AG08395 (cell line): Measurements from ENCODE around the gene MARF1.
"Not testable (repeated sequence)": the region's sequence is repeated elsewhere in the genome, so short reads cannot be mapped to it uniquely, and the experiment has no call there.

Source experiments
- DNase-seq: peaks from one replicate; pipeline ENCODE4 v3.0.0; 2012; ENCODE audit warnings: mixed read lengths, low spot score

The MARF1 gene

DNA sequence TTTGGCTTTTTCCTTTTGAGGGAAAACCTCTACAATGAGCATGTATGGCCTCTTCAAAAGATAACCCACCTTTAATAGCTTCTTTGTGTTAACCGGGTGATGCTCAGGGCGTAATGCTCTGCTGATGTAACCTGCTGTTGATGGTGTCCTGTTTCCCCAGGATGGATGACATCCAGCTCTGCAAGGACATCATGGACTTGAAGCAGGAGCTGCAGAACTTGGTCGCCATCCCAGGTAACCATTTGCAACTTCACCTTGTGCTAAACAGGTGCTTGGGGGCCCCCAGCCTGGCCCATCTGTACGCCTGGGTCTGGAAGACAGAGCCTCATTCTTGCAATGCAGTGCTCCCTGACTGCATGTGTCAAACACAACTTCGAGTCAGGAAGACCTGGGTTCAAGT, 75.1 kb downstream of the MARF1 start:
- DNase-seq, result no peak

DNA sequence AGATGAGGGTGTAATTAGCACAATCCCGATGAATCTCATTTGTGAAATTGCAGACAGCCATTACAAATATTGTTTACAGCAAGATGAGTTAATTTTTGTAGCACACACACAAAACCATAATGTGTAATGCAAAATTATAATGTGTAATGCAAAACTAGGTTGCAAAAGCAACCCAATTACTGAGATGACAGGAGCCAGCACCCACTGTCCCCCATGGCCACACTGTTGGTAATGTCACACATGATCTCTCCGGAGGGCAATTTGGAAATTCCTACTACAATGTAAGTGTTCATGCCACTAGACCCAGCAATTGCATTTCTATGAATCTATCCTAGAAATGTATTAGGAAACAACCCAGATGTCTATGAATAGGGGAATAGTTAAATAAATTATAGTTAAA, 76.9 kb downstream of the MARF1 start:
- DNase-seq, result no peak

DNA sequence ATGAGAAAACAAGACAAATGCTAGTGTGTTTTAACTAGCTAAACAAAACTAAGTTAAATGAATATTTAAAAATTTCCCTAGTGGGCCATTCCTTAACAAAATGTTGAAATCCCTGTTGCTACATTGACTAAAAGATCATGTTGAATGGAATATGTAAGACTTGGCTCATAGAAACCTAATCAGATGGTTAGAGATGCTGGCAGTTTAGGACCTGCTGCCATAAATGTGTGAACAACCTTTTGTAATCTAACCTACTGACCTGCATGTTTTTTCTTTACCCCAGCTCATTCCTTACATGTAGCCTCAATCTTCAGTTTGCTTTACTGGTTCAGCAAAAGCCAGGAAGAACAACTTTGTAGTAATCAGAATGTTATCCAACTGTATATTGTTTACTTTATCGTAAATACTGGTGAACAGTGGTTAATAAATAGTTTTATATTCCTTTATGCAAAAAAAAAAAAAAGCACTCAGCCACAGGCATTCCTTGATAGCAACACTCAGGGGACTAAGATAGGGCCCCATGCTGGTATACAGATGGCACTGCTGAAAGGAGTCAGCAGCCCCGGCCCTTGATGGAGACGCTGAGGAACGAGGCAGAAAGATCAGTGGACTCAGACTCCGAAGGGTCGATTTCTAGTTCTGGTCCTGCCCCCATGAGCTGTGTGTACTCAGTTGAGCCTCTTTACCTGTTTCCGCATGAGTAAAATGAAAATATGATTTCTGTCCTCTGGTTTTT, 78.2 kb downstream of the MARF1 start:
- no peak for DNase-seq

DNA sequence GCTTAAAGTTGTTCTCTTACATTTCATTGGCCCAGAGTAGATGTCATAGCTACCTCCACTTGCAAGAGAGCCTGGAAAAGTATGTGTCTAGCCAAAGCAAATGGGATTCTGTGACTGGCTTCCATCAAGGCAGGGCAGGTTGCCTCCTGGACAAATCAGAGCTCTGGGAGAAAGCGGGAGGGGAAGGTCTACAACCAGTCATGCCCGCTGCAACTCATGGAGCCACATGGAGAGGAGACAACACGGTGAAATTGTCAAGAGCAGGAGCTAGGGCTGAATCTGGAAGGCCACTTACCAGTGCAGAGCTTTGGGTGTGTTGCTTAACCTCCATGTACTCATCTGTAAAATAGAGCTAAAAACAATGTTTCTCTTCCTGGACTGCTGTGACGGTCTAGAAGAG, 83.8 kb downstream of the MARF1 start:
- no peak for DNase-seq

DNA sequence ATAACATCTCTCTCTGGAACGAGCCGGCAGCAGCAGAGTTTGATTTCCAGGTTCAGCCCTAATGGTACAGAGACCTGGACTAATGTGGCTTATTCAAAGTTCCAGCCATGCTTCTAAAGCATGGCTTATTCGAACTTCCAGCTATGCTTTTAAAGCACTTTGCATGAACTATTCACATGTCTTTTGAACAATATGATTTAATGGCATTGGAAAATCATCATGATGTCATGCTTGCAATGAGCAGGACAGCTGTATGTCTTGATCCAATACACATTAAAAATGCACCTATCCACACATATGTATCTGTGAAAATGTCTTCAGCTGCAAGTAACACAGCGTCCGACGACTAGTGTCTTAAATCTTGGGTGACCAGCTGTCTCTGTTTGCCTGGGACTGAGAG, 85.7 kb downstream of the MARF1 start:
- DNase-seq, result no peak

DNA sequence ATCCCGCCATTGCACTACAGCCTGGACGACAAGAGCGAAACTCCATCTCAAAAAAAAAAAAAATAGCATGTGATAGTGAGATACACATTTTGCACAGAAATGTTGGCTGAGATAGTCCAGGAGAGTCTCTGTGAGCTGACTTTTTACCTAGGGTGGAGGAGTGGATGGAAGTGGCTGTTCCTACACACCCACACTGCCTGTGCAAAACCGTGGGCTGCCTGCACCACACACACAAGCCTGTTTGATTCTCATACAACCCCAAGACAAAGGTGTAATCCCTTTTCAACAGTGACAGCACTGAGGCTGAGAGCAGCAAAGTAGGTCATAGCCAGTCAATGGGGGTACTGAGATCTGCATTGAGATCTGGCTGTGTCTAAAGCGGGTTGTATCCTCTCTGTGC, 86.8 kb downstream of the MARF1 start:
- DNase-seq, result no peak

DNA sequence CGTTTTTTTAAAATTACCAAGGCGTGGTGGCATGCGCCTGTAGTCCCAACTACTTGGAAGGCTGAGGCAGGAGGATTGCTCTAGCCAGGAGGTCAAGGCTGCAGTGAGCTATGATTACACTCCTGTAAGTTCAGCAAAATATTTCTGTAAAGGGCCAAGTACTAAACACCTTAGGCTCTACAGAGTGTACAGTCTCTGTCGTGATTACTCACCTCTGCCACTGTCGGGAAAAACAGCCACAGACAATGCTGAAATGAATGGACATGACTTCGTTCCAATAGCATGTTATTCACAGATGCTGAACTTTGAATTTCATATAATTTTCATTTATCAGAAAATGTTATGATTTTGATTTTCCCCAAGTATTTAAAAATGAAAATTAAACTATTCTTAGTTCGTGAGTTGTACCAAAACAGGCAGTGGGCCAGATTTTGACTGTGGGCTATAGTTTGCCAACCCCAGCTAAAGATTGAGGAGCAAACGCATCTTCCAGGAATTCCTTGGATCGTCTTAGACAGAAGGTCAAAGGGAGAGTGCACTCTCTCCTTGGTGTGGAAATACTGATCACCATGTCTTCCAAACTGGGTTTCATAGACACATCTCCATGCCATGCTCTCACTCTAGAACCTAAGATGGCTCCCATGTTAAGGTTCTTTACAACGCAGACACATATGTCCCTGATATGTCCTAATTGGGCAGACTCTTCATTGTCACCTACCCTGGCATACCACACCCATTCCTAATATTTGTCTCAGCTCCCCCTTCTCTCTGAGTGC, 89.5 kb downstream of the MARF1 start:
- DNase-seq, result peak; percentile 12

DNA sequence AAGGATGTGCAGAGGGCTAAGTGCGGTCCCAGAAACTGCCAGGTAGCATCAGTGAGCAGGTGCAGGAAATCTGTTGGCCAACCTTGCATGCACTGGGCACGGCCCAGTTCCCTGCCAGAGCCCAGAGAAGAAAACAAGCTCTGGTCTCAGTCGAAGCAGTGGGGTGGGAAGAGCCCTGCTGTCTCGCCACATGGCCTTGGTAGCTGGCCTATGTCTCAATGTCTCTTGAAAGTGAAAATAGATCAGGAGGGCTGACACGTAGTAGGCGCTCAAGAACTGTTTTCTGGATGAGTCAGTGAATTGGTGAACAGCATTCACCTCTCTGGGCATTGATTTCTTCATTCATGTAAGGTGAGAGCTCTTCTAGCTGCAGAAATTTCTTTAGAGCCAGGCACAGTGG, 90.4 kb downstream of the MARF1 start:
- no peak for DNase-seq

DNA sequence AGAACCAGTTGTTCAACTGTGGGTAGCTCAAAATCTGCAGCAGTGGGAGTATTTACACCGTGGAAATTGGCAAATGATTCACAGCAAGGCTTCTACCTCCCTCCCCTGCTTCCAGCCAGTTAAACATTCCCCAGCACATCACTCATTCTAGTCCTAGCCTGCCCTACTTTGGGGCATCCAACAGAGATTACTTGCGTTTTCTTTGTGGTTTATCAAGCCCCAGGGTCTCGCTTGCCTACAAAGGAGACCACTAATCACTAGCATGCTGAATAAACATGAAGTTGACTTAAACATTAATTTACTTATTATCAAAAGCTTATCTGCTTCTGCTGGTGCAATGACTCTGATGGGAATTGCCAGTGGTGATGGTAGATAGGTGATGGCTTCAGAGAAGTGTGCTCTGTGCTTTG, 94.5 kb downstream of the MARF1 start:
- no peak for DNase-seq

DNA sequence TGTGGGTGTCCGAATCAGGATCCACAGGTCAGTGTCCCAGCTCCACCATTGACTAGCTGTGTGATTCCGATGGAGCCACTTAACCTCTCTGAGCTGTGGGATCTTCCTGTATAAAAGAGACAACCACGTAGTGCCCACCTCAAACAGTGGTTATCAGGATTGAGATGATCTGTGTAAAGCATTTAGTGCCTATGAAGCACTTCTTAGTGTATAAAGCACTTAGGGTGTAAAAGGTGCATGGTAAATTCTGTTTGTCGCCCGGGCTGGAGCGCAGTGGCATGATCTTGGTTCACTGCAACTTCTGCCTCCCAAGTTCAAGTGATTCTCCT, 95.2 kb downstream of the MARF1 start:
- DNase-seq, result no peak

DNA sequence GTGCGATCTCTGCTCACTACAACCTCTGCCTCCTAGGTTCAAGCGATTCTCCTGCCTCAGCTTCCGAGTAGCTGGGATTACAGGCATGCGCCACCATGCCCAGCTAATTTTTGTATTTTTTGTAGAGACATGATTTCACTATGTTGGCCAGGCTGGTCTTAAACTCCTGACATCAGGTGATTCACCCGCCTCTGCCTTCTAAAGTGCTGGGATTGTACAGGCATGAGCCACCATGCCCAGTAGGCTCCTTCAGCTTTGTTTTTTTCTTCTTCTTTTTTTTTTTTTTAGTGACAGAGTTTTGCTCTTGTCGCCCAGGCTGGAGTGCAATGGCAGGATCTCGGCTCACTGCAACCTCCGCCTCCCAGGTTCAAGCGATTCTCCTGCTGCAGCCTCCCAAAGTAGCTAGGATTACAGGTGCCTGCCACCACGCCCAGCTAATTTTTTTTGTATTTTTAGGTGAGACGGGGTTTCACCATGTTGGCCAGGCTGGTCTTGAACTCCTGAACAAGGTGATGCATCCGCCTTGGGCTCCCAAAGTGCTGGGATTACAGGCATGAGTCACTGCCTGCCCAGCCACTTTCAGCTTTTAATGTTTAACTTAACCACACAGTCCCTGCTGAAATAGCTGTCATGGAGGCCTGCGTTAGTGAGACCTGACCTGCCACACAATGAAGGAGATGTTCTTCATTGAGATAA, 95.7 kb downstream of the MARF1 start:
- DNase-seq, result not testable (repeated sequence)

DNA sequence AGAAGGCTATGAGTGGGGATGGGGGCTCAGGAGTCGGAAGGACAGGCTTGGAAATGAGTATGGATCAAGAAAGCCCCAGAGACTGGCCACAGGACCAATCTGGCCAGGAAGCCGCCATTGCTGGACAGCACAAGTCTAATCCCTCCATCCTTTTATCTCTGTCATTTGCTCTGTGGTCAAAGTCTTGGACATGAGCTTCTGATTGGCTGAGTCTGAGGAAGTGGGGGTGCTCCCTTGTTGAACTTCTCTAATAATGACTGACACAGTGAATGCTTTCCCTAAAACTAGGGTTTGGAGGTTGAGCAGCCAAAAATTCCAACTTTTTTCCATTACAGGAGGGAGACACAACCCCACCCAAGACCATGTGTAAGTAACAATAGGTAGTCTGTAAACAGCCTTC, 97.4 kb downstream of the MARF1 start:
- DNase-seq, result no peak

DNA sequence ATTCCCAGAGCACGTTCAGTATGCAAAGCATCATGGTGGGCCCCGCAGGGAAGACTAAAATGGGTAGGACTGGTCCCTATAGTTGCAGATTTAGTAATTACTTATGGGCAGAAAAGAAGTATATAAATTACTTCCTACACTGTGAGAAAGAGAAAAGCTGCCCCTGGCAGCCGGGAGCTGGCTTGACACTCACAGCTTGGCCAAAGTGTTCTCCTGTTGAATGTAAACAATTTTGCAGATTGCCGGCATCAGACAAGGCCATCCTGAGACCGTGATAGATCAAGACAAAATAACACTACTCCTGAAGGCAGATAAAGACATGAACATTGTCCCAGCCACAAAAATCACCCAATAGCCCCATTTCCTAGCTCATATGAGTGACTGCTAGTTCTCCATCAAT, 98.5 kb downstream of the MARF1 start:
- DNase-seq, result no peak
